ENCODE measurements around the gene ZNF70. TPM values are rescaled to one million over a fixed set of nuclear protein-coding genes. Genes with fewer than 3 reads are reported as not detected.

ZNF70 gene
- total and polyA plus RNA-seq, 2 of the 13 experiments (the other 11 are each of a cell fraction or from before 2014, with no cell fraction given) = 0.62 to 3.6 TPM

DNA sequence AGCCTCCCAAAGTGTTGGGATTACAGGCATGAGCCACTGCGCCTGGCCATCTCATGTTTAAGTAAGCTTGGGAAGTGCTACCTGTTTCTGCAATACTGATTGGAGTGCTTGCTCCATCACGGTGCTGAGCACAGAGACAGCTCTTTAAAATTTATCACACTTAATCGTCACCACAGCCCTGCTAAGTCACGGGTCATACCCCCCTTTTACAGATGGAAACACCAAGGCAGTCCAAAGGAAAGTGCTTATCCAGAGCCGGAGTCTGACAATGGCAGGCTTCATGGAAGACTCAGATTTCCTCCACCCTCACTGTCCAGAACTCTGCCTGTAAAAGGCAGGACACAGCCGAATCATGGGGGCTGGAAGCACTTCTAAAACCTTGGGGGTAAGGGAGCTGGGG is 9.1 kb upstream of the ZNF70 start:
- Histone ChIP-seq H3K4me2 (ENCODE audit: low read depth, low read length) (no peak overlapping the region), H4K20me1 (ENCODE audit: insufficient read depth, low read length) (no peaks in the 10 kb centered on the region), H3K4me1 (ENCODE audit: insufficient read depth, low read length) (peaks cover 18% of the 10 kb centered on the region), H3K9me3 (ENCODE audit: low read length) (no peaks in the 10 kb centered on the region), H3K36me3 (replicated peaks in 1 of 2; ENCODE audit: control insufficient read depth in 1 of 2, insufficient read depth in 2 of 2, low read length in 2 of 2) (peaks cover 0 to 1% of the 10 kb centered on the region in 2 experiments; a peak in 2 of 5 replicates), H3K9ac (ENCODE audit: insufficient read depth, low read depth, low read length) (no peak overlapping the region), H3K79me2 (ENCODE audit: insufficient read depth, low read length) (no peaks in the 10 kb centered on the region), H3K27ac (ENCODE audit: extremely low read length, insufficient read depth, low read length) (no peak overlapping the region), H3K27me3 (ENCODE audit: control insufficient read depth in 1 of 2, insufficient read depth in 2 of 2, low read length in 2 of 2) (no peaks in the 10 kb centered on the region; a peak in 1 of 5 replicates), H2AFZ (ENCODE audit: low read length) (no peak overlapping the region), H3K4me3 (replicated peaks in 1 of 3; ENCODE audit: insufficient read depth in 1 of 3, low read depth in 2 of 3, low read length in 3 of 3) (no peak overlapping the region)
- intact Hi-C loops (cut with micrococcal nuclease; ENCODE audit: unreplicated experiment) = no loop called here
- TF ChIP-seq ZNF615 (CRISPR knock-in tag; IDR thresholded peaks at IDR 0.05; ENCODE audit: borderline replicate concordance) (no peak), ZNF629 (CRISPR knock-in tag; conservative IDR thresholded peaks at IDR 0.05) (peak; percentile 66), POLR2A (IDR thresholded peaks at IDR 0.05; ENCODE audit: insufficient read depth in 1 of 2, low read depth in 2 of 2, low read length in 2 of 2) (0 out of 4 replicates have a peak, but pooled peaks of 1 of the 2 experiments have one; percentile 25), ZBTB20 (CRISPR knock-in tag; IDR thresholded peaks at IDR 0.05; ENCODE audit: borderline replicate concordance, low read depth) (no peak), HNRNPK (IDR thresholded peaks at IDR 0.05; ENCODE audit: low read depth, low read length, poor library complexity, severe bottlenecking) (no peak), JUNB (CRISPR knock-in tag; IDR thresholded peaks at IDR 0.05; ENCODE audit: borderline replicate concordance) (no peak), FOSL2 (CRISPR knock-in tag; IDR thresholded peaks at IDR 0.05) (no peak), SMARCE1 (IDR thresholded peaks at IDR 0.05; ENCODE audit: borderline replicate concordance) (no peak), ZNF264 (CRISPR knock-in tag; IDR thresholded peaks at IDR 0.05) (no peak), KDM6A (CRISPR knock-in tag; IDR thresholded peaks at IDR 0.05; ENCODE audit: low read depth) (no peak), ZNF792 (CRISPR knock-in tag; IDR thresholded peaks at IDR 0.05) (no peak)
- TF ChIP-seq, protein P1, sequence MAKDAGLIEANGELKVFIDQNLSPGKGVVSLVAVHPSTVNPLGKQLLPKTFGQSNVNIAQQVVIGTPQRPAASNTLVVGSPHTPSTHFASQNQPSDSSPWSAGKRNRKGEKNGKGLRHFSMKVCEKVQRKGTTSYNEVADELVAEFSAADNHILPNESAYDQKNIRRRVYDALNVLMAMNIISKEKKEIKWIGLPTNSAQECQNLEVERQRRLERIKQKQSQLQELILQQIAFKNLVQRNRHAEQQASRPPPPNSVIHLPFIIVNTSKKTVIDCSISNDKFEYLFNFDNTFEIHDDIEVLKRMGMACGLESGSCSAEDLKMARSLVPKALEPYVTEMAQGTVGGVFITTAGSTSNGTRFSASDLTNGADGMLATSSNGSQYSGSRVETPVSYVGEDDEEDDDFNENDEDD (CRISPR knock-in tag; IDR thresholded peaks at IDR 0.05; ENCODE audit: borderline replicate concordance) = no peak
- TF ChIP-seq, protein P2, sequence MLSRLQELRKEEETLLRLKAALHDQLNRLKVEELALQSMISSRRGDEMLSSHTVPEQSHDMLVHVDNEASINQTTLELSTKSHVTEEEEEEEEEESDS (CRISPR knock-in tag; IDR thresholded peaks at IDR 0.05; ENCODE audit: borderline replicate concordance) = no peak
- TF ChIP-seq, protein P3, sequence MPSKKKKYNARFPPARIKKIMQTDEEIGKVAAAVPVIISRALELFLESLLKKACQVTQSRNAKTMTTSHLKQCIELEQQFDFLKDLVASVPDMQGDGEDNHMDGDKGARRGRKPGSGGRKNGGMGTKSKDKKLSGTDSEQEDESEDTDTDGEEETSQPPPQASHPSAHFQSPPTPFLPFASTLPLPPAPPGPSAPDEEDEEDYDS (CRISPR knock-in tag; IDR thresholded peaks at IDR 0.05) = no peak
- TF ChIP-seq, protein P4, sequence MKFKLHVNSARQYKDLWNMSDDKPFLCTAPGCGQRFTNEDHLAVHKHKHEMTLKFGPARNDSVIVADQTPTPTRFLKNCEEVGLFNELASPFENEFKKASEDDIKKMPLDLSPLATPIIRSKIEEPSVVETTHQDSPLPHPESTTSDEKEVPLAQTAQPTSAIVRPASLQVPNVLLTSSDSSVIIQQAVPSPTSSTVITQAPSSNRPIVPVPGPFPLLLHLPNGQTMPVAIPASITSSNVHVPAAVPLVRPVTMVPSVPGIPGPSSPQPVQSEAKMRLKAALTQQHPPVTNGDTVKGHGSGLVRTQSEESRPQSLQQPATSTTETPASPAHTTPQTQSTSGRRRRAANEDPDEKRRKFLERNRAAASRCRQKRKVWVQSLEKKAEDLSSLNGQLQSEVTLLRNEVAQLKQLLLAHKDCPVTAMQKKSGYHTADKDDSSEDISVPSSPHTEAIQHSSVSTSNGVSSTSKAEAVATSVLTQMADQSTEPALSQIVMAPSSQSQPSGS (CRISPR knock-in tag; IDR thresholded peaks at IDR 0.05) = no peak
- no TSS peak for BruUV-seq (replicated peaks)
- CTCF ChIA-PET (ENCODE audit: low intra/inter-chr PET ratio, low total read pairs) = no interaction called here
- no peak for FAIRE-seq
- in situ Hi-C loops (cut with HindIII; ENCODE audit: extremely low pct_ligation_motif_present, low pct_unique_long_range_greater_than_20kb) = no loop called here
- POLR2A ChIA-PET = interaction anchor here (0.6 to 2.3 kb wide), 5 partner anchors 9 to 59 kb away, joined by 3 to 7 read pairs (median 4); partner anchors contain the start of gene ZNF70
- 81% methylated on average over 5 of the region's 6 CpGs for WGBS (ENCODE audit: low lambda C conversion rate)
- DNase-seq (ENCODE audit: low spot score) = no peak
- ATAC-seq = no peak
